ENCODE data around the gene MX1.

GRCh38 chr21:41487082-41487481, 61.0 kb downstream of the MX1 start:
- TF ChIP-seq CTCF (IDR thresholded peaks at IDR 0.05; ENCODE audit: insufficient read depth, low read depth, low read length) (no peak), EZH2 (IDR thresholded peaks at IDR 0.05; ENCODE audit: insufficient read depth, low read length) (no peak)
